ENCODE results near the gene FLAD1.

Gene FLAD1

DNA sequence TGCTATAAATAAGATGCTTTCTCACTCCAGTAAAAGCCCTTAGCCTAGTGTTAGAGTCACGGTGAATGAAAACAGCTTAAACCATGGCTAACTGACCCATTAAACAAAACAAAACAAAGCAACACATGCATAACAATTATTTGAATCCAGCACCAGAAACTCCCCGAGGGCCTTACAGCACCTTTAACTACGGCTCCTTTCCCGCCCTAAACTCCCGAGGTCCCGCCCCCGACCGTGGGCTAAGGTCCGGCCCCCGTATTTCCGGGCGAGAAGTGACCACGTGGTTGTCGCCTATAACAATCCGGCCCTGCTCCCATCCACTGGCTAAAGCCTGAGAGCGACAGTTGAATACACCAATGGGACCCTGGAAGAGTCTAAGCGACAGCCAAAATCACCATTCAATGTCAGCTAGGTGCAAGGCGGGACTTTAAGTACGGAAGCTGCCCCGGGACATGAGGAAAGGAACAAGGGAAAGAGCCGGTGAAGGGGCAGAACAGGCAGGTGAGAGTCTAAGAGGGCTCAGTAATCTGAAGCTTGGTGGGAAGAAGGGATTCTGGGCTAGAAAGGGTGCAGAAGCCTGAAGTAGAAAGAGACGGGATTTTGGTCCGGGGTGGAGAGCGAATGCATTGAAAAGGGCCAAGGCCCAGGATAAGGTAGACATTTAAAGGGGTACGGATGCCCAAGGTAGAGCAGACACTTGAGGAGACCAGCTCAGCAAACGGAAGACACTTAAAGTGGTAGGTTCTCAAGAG, at the start of gene FLAD1:
FLAD1 (plus strand) TSS at position 448 of the 752 bp plus-strand sequence. CDS start 351 bp downstream, outside the sequence.
- Mint-ChIP-seq H3K4me3 (no peak within 1 kb of the TSS), H3K27ac (no peak within 1 kb of the TSS), H3K27me3 (no peaks in the 10 kb centered on the region), H3K4me1 (ENCODE audit: low read depth) (peaks cover 25% of the 10 kb centered on the region), H3K36me3 (ENCODE audit: low read depth) (peaks cover 26% of the 10 kb centered on the region), H3K9me3 (no peaks in the 10 kb centered on the region)
- peak; percentile 94 for DNase-seq

DNA sequence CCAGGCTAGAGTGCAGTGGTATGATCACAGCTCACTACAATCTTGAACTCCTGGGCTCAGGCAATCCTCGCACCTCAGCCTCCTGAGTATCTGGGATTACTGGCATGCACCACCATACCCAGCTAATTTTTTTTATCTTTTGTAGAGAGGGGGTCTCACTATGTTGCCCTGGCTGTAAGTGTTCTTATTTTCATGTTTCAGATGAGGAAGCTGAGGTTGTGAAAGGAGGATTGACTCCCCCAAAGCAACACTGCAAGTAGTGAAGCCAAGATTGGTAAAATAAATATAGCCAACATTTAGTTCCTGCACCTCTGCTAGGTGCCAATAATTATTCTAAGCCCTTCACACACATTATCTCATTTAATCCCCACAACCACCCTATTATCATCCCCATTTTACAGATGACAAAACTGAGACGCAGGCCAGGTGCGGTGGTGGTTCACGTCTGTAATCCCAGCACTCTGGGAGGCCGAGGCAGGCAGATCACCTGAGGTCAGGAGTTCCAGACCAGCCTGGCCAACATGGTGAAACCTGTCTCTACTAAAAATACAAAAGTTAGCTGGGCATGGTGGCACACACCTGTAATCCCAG, 48.7 kb upstream of the FLAD1 start:
- no peak for DNase-seq
- Mint-ChIP-seq H3K9me3 (no peaks in the 10 kb centered on the region), H3K36me3 (ENCODE audit: low read depth) (peaks cover 35% of the 10 kb centered on the region), H3K27ac (no peak overlapping the region), H3K27me3 (no peaks in the 10 kb centered on the region), H3K4me1 (ENCODE audit: low read depth) (peaks cover 40% of the 10 kb centered on the region), H3K4me3 (no peak overlapping the region)

DNA sequence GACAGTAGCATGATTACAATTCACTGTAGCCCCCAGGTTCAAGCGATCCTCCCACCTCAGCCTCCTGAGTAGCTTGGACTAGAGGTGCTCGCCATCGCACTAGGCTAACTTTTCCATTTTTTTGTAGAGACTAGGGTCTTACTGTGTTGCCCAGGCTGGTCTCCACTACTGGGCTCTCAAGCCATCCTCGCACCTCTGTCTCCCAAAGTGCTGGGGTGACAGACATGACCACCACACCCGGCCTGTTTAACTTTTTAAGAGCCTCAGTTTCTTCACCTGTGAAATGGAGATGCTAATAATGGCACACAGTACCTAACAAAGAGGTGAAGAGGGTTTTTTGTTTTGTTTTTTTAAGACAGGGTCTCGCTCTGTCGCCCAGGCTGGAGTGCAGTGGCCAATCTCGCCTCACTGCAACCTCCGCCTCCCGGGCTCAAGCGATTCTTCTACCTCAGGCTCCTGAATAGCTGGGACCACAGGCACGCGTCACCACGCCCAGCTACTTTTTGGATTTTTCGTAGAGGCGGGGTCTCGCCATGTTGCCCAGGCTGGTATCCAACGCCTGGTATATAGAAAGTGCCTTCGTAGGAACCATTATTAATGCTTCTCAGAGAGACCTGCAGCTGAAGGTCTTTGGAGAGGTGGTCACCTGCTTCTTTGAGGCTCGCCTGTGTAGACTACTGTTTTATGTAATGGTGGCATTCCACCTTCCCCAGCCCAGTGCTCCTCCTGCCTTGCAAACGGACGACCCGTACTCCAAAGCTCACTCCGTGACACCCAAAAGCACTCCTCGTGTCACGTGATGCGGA, 47.2 kb upstream of the FLAD1 start:
- no peak for DNase-seq
- peaks cover 50% of the 10 kb centered on the region for H3K4me1 Mint-ChIP-seq (ENCODE audit: low read depth)

DNA sequence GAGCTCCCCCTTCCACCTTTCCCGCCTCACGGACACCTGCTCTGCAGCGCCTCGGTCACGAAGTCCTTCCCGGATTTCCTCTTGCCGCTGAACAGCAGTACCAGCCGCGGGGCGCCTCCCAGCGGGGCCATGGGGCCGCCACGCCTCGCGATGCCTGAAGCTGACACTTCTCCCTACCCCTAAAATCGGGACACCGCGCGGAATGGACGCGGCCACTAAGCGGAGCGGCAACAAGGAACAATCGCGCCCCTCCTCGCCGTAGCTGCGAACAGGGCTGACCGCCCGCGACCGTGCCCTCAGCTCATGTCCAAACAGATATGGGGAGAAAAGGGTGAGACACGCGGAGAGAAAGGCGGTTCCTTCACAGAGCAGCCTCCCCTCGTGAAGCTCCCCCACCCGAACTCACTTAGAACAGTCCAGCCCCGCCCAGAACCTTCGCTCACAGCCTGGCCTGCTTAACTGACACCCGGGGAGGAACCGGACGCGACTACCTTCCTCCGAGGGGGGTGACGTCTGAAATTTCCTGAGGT, 46.5 kb upstream of the FLAD1 start, which contains the start of gene PMVK:
PMVK (minus strand) TSS at position 165 of the 530 bp plus-strand sequence; CDS start at position 131, 34 bp downstream.
- H3K27me3 Mint-ChIP-seq: no peaks in the 10 kb centered on the region
- H3K4me1 Mint-ChIP-seq (ENCODE audit: low read depth): peaks cover 57% of the 10 kb centered on the region
- no peaks in the 10 kb centered on the region for H3K9me3 Mint-ChIP-seq
- DNase-seq: peak; percentile 95
- peaks cover 19% of the 10 kb centered on the region for H3K36me3 Mint-ChIP-seq (ENCODE audit: low read depth)
- peak within 1 kb of the TSS; percentile 98 for H3K27ac Mint-ChIP-seq
- peak within 1 kb of the TSS; percentile 92 for H3K4me3 Mint-ChIP-seq

More for the DNA sequence above, 47.2 kb upstream of the FLAD1 start:
- H3K27me3 Mint-ChIP-seq: no peaks in the 10 kb centered on the region
- H3K36me3 Mint-ChIP-seq (ENCODE audit: low read depth): peaks cover 25% of the 10 kb centered on the region
- H3K9me3 Mint-ChIP-seq: no peaks in the 10 kb centered on the region
- peak overlapping the region; percentile 92 for H3K4me3 Mint-ChIP-seq
- H3K27ac Mint-ChIP-seq: peak overlapping the region; percentile 98

DNA sequence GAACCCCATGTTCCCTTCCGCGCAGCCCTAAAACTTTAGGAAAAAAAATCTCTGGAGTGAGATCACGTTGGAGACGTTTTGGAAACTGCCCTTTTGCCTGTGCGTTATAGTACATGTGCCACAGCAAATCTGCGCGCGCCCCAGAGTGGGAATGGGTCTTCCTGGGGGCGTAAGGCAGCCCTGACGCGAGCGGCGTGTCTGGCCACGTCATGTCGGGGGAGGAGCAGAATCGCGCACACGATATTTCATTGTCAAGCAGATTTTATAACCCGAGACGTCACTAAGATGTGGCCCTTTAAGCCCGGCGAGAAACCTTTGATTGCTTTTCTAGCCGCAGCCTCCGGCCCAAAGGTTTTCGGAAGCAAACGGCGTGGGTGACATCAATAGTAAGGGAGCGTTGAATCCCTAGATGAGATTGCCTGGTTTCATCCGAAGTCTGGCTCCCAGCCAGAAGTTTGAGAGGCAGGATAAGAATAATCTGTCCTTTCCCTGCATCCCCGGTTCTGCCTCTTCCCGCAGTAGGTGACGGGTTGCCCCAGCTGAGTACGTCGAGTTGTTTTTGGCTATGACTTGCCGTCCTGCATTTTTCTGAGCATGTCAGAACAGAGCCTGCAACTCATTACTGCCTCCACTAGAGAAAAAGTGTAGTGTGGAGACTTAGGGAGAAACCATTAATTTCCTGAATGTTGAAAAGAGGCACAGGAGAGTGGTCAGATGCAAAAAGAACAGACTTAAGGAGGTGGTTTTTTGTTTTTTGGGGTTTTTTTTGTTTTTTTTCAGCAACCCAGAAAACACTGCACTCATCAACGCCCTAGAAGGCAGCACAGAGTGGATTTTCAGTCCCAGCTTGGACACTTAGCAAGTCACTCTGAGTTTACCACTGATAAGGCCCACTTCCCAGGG, 45.8 kb upstream of the FLAD1 start:
- no peaks in the 10 kb centered on the region for H3K27me3 Mint-ChIP-seq
- H3K4me3 Mint-ChIP-seq: peak overlapping the region; percentile 92
- H3K4me1 Mint-ChIP-seq (ENCODE audit: low read depth): peaks cover 64% of the 10 kb centered on the region
- H3K36me3 Mint-ChIP-seq (ENCODE audit: low read depth): peaks cover 14% of the 10 kb centered on the region
- H3K9me3 Mint-ChIP-seq: no peaks in the 10 kb centered on the region
- H3K27ac Mint-ChIP-seq: peak overlapping the region; percentile 98
- peak; percentile 92 for DNase-seq

DNA sequence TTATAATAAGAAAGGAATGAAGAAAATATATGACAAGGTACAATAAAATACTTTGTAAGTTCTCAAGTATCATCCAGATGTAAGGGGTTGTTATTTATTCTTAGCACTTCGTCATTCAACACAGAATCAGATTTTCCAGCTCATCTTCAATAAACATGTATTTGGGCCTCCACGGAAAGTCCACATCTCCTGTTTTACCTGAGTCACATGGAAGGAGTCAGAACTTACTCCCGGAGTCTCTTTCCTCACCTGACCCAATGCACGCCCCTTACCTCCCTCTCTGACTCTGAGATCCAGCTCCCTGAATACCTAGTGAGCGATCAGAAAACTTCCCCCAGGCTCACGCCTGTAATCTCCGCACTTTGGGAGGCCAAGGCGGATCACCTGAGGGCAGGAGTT, 45.2 kb upstream of the FLAD1 start:
- DNase-seq: no peak
- H3K36me3 Mint-ChIP-seq (ENCODE audit: low read depth): peaks cover 11% of the 10 kb centered on the region
- H3K4me1 Mint-ChIP-seq (ENCODE audit: low read depth): peaks cover 71% of the 10 kb centered on the region
- H3K4me3 Mint-ChIP-seq: peak overlapping the region; percentile 92
- peak overlapping the region; percentile 98 for H3K27ac Mint-ChIP-seq
- H3K27me3 Mint-ChIP-seq: no peaks in the 10 kb centered on the region
- H3K9me3 Mint-ChIP-seq: no peaks in the 10 kb centered on the region

DNA sequence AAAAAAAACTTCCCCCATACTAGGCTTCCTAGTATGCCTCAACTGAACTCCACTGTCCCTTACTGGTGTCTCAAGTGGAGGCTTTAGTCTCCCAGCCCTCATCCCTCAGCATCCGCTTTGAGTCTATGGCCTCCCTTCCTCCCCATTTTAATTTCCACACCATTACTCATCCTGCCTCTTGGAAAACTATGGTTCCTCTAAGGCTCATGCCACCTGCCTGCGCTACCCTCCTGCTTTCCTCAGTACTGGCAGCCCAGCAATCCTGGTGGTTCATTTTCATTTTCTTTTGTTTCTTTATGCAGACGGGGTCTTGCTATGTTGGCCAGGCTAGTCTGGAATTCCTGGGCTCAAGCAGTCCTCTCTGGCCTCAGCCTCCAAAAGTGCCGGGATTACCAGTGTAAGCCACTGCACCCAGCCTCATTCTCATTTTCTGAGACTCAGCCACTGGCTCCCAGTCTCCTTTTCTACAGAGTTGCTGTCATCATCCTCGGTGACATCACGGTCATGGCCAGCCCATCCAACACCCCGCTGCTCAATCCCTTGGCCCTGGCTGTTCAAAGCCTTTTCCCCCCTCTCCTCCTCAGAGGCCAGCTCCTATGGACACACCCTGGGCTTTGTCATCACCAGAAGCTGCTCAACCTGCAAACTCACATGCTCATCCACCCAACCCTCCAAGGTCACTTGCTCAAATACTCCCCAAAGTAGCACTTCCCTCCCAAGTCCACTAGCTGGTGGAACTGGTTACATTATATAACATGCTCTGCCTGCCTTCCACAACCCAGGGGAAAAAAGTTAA, 44.3 kb upstream of the FLAD1 start:
- peaks cover 11% of the 10 kb centered on the region for H3K36me3 Mint-ChIP-seq (ENCODE audit: low read depth)
- peak overlapping the region; percentile 3 for H3K4me3 Mint-ChIP-seq
- DNase-seq: no peak
- H3K27ac Mint-ChIP-seq: peak overlapping the region; percentile 98
- no peaks in the 10 kb centered on the region for H3K9me3 Mint-ChIP-seq
- no peaks in the 10 kb centered on the region for H3K27me3 Mint-ChIP-seq
- H3K4me1 Mint-ChIP-seq (ENCODE audit: low read depth): peaks cover 77% of the 10 kb centered on the region

DNA sequence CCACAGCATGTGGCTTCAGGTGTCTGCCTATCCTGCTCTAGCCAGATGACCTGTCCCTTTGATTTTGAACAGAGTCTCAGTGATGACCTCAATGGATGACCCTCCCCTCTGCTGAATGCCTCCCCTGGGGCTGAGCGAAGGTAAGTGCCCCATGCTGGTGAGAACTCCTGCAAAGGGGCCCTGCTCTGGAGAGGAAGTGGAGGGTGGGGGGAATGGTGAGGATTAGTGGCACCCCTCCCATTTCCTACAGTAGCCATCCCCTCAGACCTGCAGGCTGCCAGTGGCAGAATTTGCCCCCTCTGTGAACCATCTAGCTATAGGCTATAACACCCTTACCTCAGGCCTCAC, 43.0 kb upstream of the FLAD1 start:
- DNase-seq: no peak
- Mint-ChIP-seq H3K36me3 (ENCODE audit: low read depth) (peaks cover 11% of the 10 kb centered on the region), H3K27me3 (no peaks in the 10 kb centered on the region), H3K4me1 (ENCODE audit: low read depth) (peaks cover 74% of the 10 kb centered on the region), H3K27ac (peak overlapping the region; percentile 91), H3K4me3 (no peak overlapping the region), H3K9me3 (no peaks in the 10 kb centered on the region)

DNA sequence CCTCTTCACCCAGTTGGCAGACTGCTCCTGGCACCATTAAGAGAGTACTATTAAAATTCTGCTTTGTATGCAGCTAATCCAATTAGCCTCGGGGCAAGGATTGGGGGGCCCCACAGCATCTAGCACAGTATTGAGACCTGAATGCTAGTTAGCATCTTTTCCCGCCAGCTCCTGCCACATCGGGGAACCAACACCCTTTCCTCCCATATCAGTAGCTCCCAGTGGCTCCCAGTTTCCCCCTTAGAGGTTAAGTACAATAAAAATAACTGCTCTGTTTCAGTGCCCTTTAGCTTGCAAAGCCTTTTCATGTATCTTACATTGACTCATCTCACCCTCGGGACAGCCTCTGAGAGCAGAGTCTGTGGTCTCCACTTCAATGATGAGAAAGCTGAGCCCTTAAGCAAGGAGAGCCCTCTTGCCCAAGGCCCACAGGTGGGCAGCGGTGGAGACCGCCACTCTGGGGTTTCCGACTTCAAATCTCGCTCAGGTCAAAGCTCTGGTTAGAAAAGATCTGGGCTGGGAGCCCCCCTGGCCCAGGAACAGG, 42.4 kb upstream of the FLAD1 start:
- peak overlapping the region; percentile 91 for H3K27ac Mint-ChIP-seq
- H3K27me3 Mint-ChIP-seq: no peaks in the 10 kb centered on the region
- no peaks in the 10 kb centered on the region for H3K9me3 Mint-ChIP-seq
- H3K36me3 Mint-ChIP-seq (ENCODE audit: low read depth): peaks cover 14% of the 10 kb centered on the region
- H3K4me3 Mint-ChIP-seq: no peak overlapping the region
- peaks cover 68% of the 10 kb centered on the region for H3K4me1 Mint-ChIP-seq (ENCODE audit: low read depth)
- no peak for DNase-seq

DNA sequence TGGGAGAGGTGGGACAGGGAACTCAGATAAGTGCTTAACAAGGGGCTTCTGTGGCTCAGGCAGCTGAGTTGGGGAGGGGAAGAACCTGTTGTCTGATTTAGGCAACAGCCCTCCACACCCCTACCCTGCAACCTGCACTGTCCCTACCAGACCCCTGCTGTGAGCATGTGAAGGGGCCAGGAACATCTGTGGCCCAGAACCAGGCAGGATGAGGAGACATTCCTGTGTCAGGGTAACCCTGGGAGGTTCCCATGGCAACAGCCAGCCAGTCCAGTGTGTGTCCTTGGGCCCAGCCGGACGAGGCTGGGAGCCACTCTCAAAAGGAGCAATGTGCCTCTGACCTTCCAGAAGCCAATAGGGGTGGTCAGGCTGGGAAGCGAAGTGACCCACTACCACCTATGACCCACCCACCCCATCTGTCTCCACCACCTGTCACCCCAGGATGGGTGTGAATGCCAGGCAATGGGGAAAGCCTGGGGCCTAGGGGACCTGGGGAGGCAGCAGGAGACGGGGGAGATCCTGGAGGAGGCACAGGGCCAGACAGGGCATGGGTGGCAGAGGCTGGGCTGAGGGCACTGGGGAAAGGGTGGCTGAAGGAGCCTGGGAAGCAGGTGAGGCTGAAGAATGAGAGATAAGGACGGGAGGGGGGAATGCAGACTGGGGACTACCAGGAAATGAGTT, 41.7 kb upstream of the FLAD1 start:
- Mint-ChIP-seq H3K4me1 (ENCODE audit: low read depth) (peaks cover 64% of the 10 kb centered on the region), H3K27ac (peak overlapping the region; percentile 91), H3K9me3 (no peaks in the 10 kb centered on the region), H3K4me3 (no peak overlapping the region), H3K27me3 (no peaks in the 10 kb centered on the region), H3K36me3 (ENCODE audit: low read depth) (peaks cover 18% of the 10 kb centered on the region)
- no peak for DNase-seq

DNA sequence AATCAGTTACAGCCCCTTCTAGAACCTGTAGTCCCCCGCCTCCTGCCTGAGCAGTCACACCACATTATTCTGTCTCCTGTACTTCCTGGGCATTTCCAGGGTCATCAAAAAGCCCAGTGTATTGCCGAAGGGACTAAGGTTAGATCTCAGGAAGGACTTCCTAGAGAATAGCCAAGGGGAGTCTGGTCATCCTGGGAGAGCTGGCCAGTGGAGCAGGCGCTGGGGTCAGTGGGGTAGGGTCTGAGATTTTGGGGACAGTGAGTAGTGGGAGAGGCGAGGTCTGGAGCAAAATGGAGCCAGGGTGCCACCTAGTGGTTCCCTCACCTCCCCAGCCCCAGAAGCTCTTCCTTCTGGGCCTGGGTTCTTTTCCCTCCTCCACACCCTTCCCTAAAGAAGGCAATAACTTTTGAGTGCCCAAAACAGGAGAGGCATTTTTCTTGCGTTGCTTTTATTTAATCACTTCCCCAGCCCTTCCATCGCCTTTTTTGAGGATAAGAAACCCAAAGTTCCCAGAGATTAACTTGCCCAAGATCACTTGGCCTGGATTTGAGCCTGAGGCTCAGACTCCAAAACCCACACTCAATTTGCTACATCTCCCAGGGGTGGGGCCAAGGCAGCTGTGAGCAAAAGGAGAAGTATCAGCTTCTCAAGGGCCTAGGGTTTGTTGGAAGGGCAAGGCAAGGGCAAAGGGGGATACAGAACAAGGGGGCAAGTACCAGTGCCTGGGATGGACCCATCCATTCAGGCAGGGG, 39.3 kb upstream of the FLAD1 start:
- H3K27ac Mint-ChIP-seq: peak overlapping the region; percentile 91
- H3K36me3 Mint-ChIP-seq (ENCODE audit: low read depth): peaks cover 31% of the 10 kb centered on the region
- H3K4me3 Mint-ChIP-seq: peak overlapping the region; percentile 1
- H3K27me3 Mint-ChIP-seq: no peaks in the 10 kb centered on the region
- no peaks in the 10 kb centered on the region for H3K9me3 Mint-ChIP-seq
- peaks cover 52% of the 10 kb centered on the region for H3K4me1 Mint-ChIP-seq (ENCODE audit: low read depth)
- peak; percentile 68 for DNase-seq
